ENCODE data around the gene CDH4.
"Not testable (repeated sequence)": the region's sequence is repeated elsewhere in the genome, so short reads cannot be mapped to it uniquely, and the experiment has no call there.

Gene CDH4

DNA sequence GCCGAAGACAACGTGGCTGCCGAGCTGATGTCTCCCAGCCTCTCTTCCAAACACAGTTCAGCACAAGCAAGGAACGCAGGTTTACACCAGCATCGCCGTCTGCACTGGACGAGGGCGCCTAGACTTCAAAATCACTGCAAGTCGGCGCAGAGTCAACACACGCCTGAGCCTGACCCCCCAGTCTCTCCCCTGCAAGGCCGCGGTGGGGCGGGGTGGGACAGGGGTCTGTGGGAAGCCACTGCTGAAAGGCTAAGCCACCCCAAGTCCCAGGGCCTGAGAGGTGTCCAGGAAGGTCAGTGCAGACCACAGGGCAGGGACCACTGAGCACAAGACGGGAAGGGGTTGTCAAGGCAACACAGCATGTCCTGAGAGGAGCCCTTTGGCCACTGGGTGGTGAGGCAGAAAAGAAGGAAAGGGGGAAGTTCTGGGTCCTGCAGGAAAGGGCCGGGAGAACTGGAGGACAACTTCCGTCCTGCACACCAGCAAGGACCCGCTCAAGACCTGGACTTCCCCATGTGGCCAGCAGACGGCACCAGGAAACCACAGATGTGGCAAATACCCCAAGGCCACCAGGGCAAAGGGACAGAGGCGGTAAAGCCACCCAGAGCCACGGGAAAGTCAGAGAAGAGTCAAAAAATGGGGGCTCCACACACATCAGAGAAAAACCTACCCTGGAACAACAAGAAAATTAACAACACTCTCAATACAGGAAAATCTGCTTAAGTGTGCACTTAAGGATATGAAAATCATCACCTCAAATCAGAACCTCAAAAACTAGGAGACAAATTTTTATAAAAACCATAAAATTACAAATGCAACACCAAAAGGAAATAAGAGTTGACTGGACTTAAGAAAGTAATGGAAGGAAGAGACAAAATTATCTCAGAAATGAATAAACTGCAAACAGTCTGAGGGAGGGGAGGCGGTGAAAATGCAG lies 728.9 kb downstream of the CDH4 start:
- DNase-seq (ENCODE audit: low read depth), result no peak

DNA sequence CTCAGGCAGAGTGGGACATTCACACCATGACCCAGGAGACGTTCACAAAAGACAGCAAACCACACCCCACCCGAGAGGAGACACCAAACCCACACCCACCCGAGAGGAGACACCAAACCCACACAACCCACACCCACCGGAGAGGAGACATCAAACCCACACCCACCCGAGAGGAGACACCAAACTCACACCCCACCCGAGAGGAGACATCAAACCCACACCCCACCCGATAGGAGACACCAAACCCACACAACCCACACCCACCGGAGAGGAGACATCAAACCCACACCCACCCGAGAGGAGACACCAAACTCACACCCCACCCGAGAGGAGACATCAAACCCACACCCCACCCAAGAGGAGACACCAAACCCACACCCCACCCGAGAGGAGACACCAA lies 729.6 kb downstream of the CDH4 start:
- not testable (repeated sequence) for DNase-seq (ENCODE audit: low read depth)

DNA sequence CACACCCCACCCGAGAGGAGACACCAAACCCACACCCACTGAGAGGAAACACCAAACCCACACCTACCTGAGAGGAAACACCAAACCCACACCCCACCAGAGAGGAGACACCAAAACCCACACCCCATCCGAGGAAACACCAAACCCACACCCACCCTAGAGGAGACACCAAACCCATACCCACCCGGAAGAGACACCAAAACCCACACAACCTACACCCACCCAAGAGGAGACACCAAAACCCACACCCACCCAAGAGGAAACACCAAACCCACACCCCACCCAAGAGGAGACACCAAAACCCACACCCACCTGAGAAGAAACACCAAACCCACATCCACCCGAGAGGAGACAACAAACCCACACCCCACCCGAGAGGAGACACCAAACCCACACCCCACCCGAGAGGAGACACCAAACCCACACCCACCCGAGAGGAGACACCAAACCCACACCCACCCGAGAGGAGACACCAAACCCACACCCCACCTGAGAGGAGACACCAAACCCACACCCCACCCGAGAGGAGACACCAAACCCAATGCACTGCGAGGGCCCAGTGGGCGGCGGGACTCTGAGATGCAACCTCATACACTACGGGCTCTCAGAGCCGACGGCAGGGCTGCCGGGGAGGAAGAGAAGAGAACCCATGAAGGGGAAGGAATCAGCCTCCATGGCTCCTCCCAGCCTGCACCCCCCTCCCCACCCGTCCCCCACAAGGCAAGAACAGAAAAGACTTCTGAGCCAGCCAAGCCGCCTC lies 730.3 kb downstream of the CDH4 start:
- DNase-seq (ENCODE audit: low read depth), result no peak

DNA sequence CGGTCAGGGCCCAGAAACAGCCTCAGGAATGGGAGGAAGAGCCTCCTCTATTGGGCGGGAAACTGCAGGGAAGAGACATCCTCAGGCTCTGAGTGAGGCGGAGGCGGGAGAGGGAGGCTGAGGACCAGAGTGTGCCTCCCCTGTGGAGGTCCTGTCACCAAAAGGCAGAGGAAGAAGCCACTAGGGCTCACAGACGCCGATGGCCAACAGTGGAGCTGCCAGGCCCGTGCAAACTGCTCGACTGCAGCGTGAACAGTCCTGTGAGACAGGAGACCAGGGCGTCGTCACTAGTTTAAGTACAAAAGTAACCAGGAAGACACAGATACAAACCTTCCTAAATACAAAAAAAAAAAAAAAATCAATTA lies 730.9 kb downstream of the CDH4 start:
- no peak for DNase-seq (ENCODE audit: low read depth)

DNA sequence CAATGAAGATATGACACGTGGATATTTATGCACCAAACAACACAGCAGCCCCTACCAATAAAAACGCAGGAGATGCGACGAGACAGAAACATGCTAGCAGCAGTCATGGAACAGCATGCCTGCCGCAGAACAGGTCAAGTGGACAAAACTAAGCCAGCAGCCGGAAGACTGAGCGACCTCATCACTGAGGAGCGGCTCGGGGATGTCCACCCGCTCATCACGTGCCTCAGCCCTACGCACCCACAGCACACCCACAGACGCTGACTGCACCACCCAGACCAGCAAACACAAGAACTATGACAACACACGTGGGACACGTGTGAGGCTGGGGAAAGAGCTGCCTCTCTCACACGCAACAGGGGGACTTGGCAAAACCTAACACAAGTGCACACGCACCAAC lies 731.9 kb downstream of the CDH4 start:
- no peak for DNase-seq (ENCODE audit: low read depth)

DNA sequence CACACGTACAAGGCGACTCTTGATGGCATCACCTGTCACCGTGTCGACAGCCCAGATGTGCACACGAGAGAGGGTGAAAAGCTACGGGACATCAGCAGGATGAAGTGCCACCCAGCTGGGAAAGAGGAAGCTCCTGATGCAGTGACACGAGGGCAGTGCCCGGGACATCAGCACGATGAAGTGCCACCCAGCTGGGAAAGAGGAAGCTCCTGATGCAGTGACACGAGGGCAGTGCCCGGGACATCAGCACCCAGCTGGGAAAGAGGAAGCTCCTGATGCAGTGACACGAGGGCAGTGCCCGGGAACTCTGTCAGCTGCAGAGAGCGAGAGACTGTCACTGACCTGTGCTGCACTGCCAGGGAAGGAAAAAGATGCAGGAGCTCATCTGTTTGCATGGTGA lies 732.4 kb downstream of the CDH4 start:
- DNase-seq (ENCODE audit: low read depth), result not testable (repeated sequence)

DNA sequence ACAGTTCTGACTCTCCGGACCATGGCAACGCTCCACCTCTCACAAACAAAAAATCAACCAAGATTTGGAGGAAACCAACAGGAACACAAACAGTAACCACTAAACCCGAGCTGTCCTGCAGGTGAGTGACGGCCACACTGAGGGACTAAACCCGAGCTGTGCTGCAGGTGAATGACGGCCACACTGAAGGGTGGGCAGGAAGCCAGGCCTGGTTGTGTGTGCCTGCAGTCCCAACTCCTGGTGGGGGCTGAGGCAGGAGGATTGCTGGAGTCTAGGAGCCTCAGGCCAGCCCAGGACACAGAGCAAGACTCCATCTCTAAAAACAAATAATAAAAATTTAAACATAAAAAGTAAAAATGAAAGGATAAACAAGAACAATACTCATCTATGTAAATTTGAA lies 733.0 kb downstream of the CDH4 start:
- no peak for DNase-seq (ENCODE audit: low read depth)

DNA sequence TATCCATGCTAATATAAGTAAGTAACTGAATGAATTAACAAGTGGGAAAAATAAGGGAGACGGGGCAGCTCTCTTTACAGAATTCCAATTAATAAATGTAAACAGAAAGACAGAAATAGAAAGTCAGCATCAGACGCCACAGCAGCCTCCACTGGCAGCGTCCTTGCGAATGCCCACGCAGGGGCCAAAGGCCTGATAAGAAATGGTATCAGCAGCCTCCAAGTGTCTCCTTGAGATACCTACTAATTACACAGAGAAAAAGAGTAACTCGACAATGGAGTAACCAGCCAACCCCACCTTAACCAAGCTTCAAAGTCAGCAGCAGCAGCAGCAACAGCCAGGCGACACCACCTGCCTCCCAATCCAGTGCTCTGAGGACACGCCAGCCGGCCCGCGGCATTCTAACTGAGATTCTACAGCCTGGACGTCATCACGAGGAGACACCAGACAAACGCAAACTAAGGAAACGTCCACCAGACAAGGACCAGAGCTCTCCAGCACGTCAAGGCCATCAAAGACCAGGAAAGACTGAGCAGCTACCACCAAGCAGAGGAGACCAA lies 734.8 kb downstream of the CDH4 start:
- DNase-seq (ENCODE audit: low read depth), result no peak

DNA sequence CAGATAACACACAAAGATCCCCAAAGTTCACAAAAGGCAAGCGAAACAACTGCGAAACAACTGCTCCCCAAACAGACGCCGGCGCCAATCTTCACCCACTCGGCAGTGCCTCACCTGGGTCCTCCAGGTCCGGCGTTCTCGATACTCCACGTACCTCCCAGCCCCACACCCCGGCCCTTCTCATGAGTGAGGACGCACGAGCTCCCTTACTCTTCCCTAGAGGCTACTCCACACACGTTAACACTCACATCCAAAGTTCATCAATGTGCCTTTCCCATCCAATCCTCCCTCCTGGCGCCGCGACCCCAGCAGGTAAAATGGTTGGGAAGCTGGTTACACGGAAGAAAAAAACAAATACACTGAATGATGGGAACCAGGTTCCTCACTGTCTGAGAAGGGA lies 736.6 kb downstream of the CDH4 start:
- DNase-seq (ENCODE audit: low read depth), result no peak

DNA sequence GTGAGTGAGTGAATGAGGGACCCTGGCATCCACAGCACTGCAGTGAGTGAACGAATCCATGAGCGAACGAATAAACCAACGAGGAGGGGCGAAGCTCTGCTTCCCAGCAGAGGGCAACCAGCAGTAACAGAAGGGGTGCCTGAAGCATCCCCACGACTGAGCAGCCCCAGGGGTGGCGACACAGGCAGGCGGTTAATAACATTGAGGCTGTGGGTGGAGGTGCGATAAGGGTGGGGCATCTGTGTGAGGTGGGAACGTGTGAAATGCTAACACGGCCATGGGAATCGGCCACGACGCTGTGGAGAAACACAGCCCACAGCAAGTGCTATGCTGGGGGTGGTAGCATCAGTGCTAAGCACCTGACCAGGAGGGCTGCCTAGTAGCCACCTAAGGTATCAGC lies 737.7 kb downstream of the CDH4 start:
- DNase-seq (ENCODE audit: low read depth), result no peak
